Raji (cell line): ENCODE results near the gene WDR83.
A peak's percentile ranks its signal among the peaks of the same experiment; 100 is the strongest.

Experiments used
- POLR2A ChIP-seq: IDR thresholded peaks from 2 replicates; pipeline ENCODE4 v1.6.1; 2011; ENCODE audit warnings: low read depth, low read length, control low read depth; ENCODE audit not compliant: insufficient read depth

Gene WDR83

GRCh38 chr19:12649941-12650340 is 16.7 kb upstream of the WDR83 start:
- no peak for TF ChIP-seq POLR2A

GRCh38 chr19:12652219-12652618 is 14.4 kb upstream of the WDR83 start:
- TF ChIP-seq POLR2A: no peak

DNA sequence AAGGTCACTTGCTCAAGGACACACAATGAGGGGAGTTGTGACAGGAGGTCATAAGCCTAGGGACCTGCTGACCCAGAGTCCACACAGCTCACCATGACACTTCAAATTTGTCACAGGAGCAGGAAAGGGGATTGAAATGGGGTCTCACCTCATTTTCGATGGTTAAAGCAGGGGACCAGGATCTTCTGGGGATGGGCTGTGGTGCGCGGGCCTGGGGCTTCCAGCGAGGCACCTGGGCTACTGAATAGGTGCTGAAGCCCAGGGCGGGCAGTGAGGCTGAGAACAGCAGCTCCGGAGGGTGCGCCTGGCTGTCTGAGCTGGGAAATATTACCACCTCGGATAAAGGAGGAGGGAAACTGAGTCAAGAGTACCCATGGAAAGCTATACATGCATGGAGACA is 11.1 kb upstream of the WDR83 start:
- TF ChIP-seq POLR2A: no peak

DNA sequence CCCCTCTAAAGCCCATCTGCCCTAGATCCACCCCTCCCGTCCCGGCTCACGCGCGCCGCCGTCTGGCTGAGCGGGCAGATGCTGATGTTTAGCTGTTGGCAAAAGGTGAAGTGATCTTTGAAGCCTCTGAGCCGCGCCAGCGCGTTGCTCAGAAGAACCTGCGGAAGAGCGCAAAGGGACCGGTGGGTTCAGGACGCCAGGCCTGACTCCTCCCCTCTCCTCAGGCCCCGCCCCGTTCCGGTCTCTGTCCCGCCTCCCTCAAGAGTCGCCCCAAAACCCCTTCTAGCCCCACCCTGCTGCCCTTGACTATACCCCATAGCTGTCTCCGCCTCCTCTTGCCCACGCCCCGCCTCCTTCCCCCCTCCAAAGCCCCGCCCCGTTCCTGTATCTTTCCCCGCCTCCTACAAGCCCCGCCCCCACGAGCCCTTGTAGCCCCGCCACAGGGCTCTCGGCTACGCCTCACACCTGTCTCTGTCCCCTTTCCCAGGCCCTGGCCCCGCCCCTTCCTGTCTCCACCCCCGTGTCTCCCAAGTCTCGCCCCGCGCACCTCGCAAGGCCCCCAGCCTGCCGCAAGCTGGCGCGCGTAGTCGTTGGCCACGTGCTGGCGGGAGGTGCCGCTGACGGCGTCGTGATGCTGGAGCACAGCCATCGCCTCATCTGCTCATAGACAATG is 9.6 kb upstream of the WDR83 start:
- no peak for TF ChIP-seq POLR2A

- no peak for TF ChIP-seq POLR2A
Measured at GRCh38 chr19:12657966-12658365, 8.6 kb upstream of the WDR83 start.

- no peak for TF ChIP-seq POLR2A
Measured at GRCh38 chr19:12660980-12661379, 5.6 kb upstream of the WDR83 start.

DNA sequence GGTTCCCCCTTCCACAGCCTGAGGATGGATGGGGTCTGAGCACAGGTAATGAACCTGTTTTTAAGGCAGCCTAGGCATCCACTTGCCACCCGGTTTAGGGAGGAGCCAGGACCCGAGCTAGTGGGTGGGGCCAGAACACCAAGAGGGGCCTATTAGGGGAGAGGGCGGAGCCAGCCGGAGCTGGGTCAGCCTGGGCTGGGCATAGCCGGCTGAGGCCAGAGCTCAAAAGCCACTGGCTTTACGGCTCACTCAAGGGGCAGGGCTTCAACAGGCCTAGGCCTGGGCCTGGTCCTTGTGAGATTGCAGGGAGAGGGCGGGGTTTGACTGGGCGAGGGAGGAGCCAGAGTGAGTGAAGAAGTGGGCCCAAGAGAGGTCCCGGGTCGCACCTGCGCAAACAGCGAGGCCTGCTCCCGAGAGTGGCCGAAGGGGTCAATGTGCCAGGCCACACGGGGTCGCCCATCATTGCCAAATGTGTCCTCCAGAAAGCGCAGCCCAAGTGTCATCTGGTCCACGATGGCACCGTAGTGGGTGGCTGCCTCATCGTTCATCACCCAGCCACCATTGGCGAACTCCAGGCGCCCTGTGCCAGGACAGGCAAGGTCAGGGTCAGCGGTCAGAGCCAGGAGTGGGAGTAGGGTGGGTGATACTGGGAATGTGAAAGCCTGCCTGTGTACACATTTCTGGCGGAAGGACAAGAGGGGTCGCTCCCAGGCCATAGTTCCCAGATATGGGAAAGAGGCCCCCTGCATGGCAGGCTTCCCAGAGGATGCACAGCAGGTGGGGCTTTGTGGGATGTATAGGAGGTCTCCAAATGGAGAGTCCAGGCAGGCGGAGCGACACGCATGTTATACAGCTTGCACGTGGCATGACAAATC is 2.0 kb upstream of the WDR83 start:
- TF ChIP-seq POLR2A: no peak

DNA sequence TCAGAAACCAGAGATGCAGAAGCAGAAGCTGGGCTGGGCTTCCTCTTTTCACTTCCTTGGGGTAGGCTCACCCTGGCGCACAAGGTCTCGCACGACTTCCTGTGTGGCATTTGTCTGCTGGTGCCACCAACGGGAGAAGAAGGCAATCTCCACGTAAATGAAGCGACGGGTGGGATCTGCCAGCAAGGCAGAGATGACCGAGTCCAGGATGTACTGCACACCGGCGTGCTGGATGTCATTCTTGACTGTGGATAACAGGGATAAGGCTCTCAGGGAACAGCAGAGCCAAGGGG is 1.4 kb upstream of the WDR83 start:
- peak; percentile 74 for TF ChIP-seq POLR2A

DNA sequence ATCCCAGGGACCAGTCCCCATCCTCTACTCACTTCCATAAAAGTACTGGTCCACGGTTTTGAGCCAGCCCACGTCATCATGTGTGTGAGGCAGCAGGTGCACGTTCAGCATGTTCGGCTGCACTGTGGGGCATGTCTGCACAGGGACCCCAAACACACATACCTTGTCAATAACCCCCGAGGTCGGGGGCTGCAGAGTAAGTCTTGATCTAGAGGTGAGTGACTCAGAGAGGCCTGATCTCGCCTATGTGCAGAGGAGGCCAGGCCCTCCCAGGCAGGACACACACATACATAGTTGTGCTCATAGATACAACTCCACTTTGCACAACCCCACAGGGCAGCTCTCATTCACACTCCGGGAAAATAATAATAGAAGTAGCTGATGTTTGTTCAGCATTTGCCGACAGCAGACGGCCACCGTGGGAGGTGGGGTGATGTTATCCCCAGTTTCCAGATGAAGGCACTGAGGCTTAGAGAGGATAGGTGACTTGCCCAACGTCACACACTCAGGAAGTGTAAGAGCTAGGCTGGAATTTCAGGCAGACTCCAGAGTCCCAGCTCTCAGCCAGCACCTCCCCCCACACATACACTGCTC is 839 bp upstream of the WDR83 start:
- TF ChIP-seq POLR2A: no peak

DNA sequence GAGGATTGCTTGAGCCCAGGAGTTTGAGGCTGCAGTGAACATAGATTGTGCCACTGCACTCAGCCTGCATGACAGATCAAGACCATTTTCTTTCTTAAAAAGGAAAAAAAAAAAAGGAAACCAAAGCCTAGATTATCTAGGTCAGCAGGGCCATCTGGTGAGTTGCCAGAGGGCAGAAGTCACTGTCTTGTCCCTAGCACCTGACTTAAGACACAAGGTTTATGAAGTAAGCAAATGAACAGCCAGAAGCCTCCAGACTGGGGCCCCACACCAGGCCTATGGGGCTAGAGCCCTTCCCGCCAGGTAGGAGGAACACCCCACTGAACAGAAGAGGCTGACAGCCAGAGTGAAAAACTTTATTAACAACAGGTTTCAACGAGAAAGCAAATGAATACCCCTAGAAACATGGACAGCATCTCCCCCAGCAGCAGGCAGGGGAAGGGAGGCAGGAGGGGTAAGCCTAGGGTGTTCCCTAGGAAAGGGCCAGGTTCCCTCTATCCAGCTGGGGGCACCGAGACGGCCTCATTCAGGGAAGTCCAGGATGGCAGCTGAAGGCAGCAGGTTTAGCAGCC is 1.2 kb downstream of the WDR83 start:
- no peak for TF ChIP-seq POLR2A

- TF ChIP-seq POLR2A: no peak
Measured at GRCh38 chr19:12668346-12668745, 1.7 kb downstream of the WDR83 start.

DNA sequence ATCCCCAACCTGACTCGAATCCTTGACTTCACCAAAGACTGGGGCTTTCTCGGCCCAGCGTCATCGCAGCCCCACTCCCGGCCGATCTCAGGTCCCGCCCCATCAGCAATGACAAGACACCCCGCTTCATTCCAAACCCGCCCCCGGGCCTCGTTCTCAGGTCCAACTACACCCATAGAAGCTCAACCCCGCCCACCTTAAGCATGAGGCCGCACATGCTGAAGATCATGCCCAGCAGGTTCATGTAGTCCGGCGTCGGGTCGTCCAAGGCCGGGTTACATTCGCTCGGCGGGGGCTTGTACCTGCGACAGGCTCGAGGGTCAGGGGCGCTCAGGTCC is 2.3 kb downstream of the WDR83 start:
- TF ChIP-seq POLR2A: no peak

GRCh38 chr19:12669270-12670158 is 2.9 kb downstream of the WDR83 start:
- TF ChIP-seq POLR2A: peak; percentile 69

DNA sequence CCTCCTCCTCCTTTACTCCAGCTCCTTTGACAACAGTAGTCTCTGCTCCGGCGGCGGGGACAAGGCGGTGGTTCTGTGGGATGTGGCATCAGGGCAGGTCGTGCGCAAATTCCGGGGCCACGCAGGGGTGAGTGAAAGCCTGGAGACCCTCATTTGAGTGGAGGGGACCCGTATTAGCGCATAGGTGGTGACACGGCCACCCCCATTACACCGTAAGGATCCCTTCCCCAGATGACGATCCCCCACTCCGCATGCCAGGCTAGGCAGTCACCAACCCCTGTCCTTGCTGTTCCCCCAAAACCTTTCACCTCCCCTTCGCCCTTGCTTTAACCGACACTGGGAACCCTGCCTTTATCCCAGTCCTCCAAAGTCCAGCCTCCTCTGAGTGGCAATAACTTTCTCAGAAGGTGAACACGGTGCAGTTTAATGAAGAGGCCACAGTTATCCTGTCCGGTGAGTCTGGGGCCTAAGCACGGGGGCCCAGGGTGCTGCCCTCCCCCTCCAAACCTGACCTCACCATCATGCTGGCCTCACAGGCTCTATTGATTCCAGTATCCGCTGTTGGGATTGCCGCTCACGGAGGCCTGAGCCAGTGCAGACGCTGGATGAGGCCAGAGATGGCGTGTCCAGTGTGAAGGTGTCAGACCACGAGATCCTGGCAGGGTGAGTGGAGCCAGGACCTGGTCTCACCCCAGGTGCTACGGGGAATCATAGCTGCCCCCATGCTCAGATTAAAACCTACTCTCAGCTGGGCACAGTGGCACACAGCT is 3.7 kb downstream of the WDR83 start:
- TF ChIP-seq POLR2A: no peak
